GM15510 (cell line): ENCODE data around the gene BBS12.

ENCODE experiments used
- POLR2A ChIP-seq: IDR thresholded peaks from 3 replicates; pipeline ENCODE4 v1.6.1; 2011; ENCODE audit warnings: borderline replicate concordance; ENCODE audit not compliant: insufficient read length; ENCODE audit errors: extremely low read depth

The BBS12 gene

GRCh38 chr4:122772311-122772710, 39.8 kb downstream of the BBS12 start:
- TF ChIP-seq POLR2A: no peak

DNA sequence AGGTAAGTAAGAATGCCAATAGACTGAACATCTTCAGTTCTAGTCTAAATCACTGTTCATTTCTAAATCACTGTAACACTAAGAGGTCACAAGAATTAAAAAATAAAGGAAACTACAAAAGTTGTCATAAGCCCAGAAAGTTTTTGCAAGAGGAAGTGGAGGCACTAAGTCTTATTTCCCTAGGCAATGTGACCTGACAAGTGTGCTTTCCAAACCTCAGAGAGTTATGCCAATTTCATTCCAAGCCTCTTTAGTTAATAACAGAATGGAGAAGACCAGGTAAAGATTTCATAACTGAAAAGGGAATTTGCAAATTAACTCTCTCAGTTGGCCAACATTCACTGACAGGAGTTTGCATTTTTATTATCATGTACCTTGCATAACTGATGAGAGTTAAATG, 40.5 kb downstream of the BBS12 start:
- no peak for TF ChIP-seq POLR2A

- no peak for TF ChIP-seq POLR2A
These were observed 42.5 kb downstream of the BBS12 start for GRCh38 chr4:122775039-122775438.

GRCh38 chr4:122775987-122776836, 43.7 kb downstream of the BBS12 start:
- no peak for TF ChIP-seq POLR2A

DNA sequence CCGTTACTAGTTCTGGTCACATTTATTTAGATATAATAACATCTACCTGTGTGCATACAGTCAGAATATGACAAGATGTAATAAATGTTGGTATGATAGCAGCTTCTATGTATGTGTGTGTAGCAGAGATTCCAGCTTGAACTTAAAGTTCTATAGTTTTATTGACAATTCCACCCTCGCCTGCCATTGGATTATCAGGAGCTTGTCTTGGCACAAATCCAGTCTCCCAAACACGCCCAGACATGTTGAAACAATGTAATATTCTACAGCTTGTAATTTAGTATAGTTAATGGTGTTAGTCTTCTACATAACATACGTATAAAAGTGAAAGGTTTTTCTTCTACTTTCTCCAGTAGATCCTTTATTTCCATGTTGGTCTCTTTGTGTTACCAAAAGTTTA, 44.4 kb downstream of the BBS12 start:
- no peak for TF ChIP-seq POLR2A

DNA sequence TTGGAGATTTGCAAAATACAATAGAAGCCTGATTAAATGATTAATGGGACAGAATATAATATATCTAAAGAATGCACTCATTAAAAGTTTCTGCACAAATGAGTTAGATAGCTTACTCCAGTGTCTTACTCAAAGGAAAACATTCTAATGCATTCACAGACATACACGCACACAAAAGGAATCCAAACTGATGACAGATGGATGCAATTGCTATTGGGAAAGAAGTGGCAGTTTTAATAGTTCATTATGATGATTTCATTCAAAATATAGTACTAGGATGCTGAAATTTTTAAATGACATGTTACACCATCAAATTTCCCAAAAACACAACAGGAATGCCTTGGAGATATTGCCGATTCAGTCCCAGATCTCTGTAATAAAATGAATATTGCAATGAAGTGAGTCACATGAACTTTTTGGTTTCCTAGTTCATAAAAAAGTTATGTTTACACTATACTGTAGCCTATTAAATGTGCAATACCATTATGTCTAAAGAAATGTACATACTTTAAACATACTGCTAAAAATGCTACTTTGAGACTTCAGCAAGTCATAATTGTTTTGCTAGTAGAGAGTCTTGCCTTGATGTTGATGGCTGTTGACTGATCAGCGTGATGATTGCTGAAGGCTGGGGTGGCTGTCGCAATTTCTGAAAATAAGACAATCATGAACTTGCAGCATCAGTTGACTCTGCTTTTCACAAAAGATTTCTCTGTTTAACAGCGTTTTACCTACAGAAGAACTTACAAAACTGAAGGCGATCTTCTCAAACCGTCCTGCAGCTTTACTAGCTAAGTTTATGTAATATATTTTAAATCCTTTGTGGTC, 45.6 kb downstream of the BBS12 start:
- no peak for TF ChIP-seq POLR2A

DNA sequence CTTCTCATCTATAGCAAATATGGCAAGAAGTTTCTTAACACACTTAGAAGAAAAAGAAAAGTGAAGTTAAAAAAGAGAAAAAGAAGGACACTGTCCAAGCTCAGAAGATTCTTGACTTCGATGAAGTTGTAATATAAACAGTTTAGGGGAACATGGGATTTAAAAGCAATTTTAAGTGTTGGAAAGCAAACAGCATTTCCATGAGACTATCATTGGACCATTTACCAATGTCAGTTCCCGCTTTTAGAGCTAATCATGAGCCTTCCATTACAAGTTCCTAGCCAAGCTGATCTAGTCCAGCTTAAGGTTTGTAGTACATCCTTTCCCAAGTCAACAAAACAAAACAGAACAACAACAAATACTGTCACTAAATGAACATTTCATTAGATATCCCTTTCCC, 49.0 kb downstream of the BBS12 start:
- TF ChIP-seq POLR2A: no peak

GRCh38 chr4:122783301-122784215, 51.1 kb downstream of the BBS12 start:
- no peak for TF ChIP-seq POLR2A

DNA sequence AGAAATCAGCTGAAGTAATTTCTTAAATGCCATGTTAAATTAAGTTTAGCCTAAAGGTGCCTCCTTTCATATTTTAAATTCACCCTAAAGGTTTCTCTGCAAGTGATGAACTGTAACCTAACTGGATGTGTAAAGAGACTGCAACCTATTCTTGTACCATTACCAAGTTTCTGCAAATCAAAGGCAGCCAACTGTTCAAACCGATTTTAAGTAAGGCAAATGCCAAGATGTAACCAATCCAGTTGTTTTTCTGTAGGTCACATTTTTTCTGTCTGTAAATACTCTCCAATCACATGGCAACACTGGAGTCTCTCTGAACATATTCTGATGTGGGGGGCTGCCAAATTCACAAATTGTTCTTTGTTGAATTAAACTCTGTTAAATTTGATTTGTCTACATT, 51.8 kb downstream of the BBS12 start:
- no peak for TF ChIP-seq POLR2A

DNA sequence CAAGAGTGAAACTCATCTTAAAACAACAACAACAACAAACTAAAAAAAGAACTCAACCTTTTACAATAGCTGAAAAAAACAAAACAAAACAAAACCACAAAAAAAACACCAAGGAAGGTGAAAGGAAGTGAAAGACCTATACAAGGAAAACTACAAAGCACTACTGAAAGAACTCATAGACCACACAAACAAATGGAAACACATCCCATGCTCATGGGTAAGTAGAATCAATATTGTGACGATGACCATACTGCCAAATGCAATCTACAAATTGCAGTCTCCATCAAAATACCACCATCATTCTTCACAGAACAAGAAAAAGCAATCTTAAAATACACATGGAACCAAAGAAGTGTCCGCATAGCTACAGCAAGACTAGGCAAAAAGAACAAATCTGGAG, 52.6 kb downstream of the BBS12 start:
- no peak for TF ChIP-seq POLR2A

- TF ChIP-seq POLR2A: no peak
These were observed 55.4 kb downstream of the BBS12 start for GRCh38 chr4:122787940-122788339.

- TF ChIP-seq POLR2A: no peak
These were observed 56.4 kb downstream of the BBS12 start for GRCh38 chr4:122788935-122789334.

DNA sequence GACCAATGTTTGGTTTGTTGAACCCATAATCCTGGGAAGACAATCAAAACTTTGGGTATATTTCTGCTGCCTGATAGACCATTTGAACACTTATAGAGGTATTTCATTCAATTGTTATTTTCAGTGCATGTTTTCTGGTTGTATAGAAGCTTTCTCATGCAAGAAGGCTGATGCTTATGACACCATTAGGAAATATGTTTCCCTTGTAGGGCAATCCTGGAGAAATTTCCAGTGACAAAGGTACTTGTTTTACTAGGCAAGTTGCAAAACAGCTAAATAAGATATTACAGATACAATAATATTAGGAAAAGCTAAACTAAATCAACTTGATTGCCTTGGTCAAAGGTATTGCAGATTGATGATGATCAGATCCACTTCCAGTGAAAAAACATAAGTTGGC, 61.3 kb downstream of the BBS12 start:
- TF ChIP-seq POLR2A: no peak
